ENCODE results near the gene RAD51AP2. TPM values are rescaled to one million over a fixed set of nuclear protein-coding genes. Genes with fewer than 3 reads are reported as not detected.

RAD51AP2 gene
- total RNA-seq, 1 donor from 2014 or later = not detected

GRCh38 chr2:17533546-17533945 is 15.3 kb upstream of the RAD51AP2 start:
- Histone ChIP-seq H3K9me3 (no peaks in the 10 kb centered on the region), H3K4me3 (no peak overlapping the region), H3K27me3 (no peaks in the 10 kb centered on the region), H3K4me1 (no peaks in the 10 kb centered on the region), H3K36me3 (no peaks in the 10 kb centered on the region), H3K27ac (no peak overlapping the region)
- no peak for TF ChIP-seq CTCF (IDR thresholded peaks at IDR 0.05)
- intact Hi-C loops (cut with DNase I) = no loop called here
- no peak for DNase-seq (ENCODE audit: low spot score in 2 of 2)

GRCh38 chr2:17529771-17530170 is 11.5 kb upstream of the RAD51AP2 start:
- DNase-seq (ENCODE audit: low spot score in 2 of 2) = no peak
- H3K27ac ChIP-seq = no peak overlapping the region
- H3K9me3 ChIP-seq = no peaks in the 10 kb centered on the region
- H3K4me1 ChIP-seq = no peaks in the 10 kb centered on the region
- H3K27me3 ChIP-seq = no peaks in the 10 kb centered on the region
- intact Hi-C loops (cut with DNase I) = no loop called here
- TF ChIP-seq CTCF (IDR thresholded peaks at IDR 0.05) = no peak
- no peak overlapping the region for H3K4me3 ChIP-seq
- H3K36me3 ChIP-seq = no peaks in the 10 kb centered on the region

- no peak for TF ChIP-seq CTCF (IDR thresholded peaks at IDR 0.05)
- intact Hi-C loops (cut with DNase I) = no loop called here
- no peak overlapping the region for H3K4me3 ChIP-seq
- H3K36me3 ChIP-seq = no peaks in the 10 kb centered on the region
- H3K4me1 ChIP-seq = peaks cover 0 to 3% of the 10 kb centered on the region in 2 donors
- no peak for DNase-seq (ENCODE audit: low spot score in 2 of 2)
- H3K9me3 ChIP-seq = no peaks in the 10 kb centered on the region
- H3K27ac ChIP-seq = no peak overlapping the region
- no peaks in the 10 kb centered on the region for H3K27me3 ChIP-seq
These were observed 4.1 kb upstream of the RAD51AP2 start for GRCh38 chr2:17522303-17522702.

GRCh38 chr2:17521621-17522020 is 3.4 kb upstream of the RAD51AP2 start:
- Histone ChIP-seq H3K4me3 (no peak overlapping the region), H3K27me3 (no peaks in the 10 kb centered on the region), H3K36me3 (no peaks in the 10 kb centered on the region), H3K4me1 (peaks cover 0 to 3% of the 10 kb centered on the region in 2 donors), H3K27ac (no peak overlapping the region), H3K9me3 (no peaks in the 10 kb centered on the region)
- no peak for TF ChIP-seq CTCF (IDR thresholded peaks at IDR 0.05)
- intact Hi-C loops (cut with DNase I) = no loop called here
- no peak for DNase-seq (ENCODE audit: low spot score in 2 of 2)

GRCh38 chr2:17520761-17521160 is 2.5 kb upstream of the RAD51AP2 start:
- no peak overlapping the region for H3K4me3 ChIP-seq
- H3K9me3 ChIP-seq = no peaks in the 10 kb centered on the region
- H3K27me3 ChIP-seq = no peaks in the 10 kb centered on the region
- no peak for TF ChIP-seq CTCF (IDR thresholded peaks at IDR 0.05)
- H3K36me3 ChIP-seq = no peaks in the 10 kb centered on the region
- no peak for DNase-seq (ENCODE audit: low spot score in 2 of 2)
- no peak overlapping the region for H3K27ac ChIP-seq
- intact Hi-C loops (cut with DNase I) = no loop called here
- peaks cover 0 to 3% of the 10 kb centered on the region in 2 donors for H3K4me1 ChIP-seq

GRCh38 chr2:17519486-17519885 is 1.2 kb upstream of the RAD51AP2 start:
- H3K4me1 ChIP-seq = peaks cover 0 to 3% of the 10 kb centered on the region in 2 donors
- intact Hi-C loops (cut with DNase I) = no loop called here
- no peak overlapping the region for H3K27ac ChIP-seq
- no peak for TF ChIP-seq CTCF (IDR thresholded peaks at IDR 0.05)
- no peaks in the 10 kb centered on the region for H3K9me3 ChIP-seq
- no peaks in the 10 kb centered on the region for H3K36me3 ChIP-seq
- no peak for DNase-seq (ENCODE audit: low spot score in 2 of 2)
- no peak overlapping the region for H3K4me3 ChIP-seq
- H3K27me3 ChIP-seq = no peaks in the 10 kb centered on the region
